Thyroid gland (tissue), 4 donors: ENCODE results near the gene OR5AC2. TPM values are rescaled to one million over a fixed set of nuclear protein-coding genes. Genes with fewer than 3 reads are reported as not detected.

Experiments
- DNase-seq, 2 donors: peaks; one replicate each; pipeline ENCODE4 v3.0.0-alpha.2; 2019
- H3K27ac ChIP-seq, 3 donors: fragments of 200-600 bp; sonication (generic); 1 replicate in 2 of 3; 2 replicates in 1 of 3; pipeline ENCODE4 v1.5.1; 2016 to 2019; ENCODE audit warnings: mild to moderate bottlenecking in 1 of 3, moderate library complexity in 1 of 3
- H3K27me3 ChIP-seq: fragments of 200-600 bp; sonication (generic); one replicate; pipeline ENCODE4 v1.5.1; 2019
- H3K36me3 ChIP-seq, 2 donors: fragments of 200-600 bp; sonication (generic); one replicate each; pipeline ENCODE4 v1.5.1; 2016 to 2019
- H3K4me1 ChIP-seq, 2 donors: fragments of 200-600 bp; sonication (generic); one replicate each; pipeline ENCODE4 v1.5.1; 2017 to 2019
- H3K4me3 ChIP-seq, 3 donors: fragments of 200-600 bp; sonication (generic); replicated peaks in 1 of 3; 1 replicate in 2 of 3; 2 replicates in 1 of 3; pipeline ENCODE4 v1.5.1; 2016; ENCODE audit warnings: mild to moderate bottlenecking in 1 of 3
- H3K9me3 ChIP-seq: fragments of 200-600 bp; sonication (generic); one replicate; pipeline ENCODE4 v1.5.1; 2017
- CTCF ChIP-seq, 6 experiments: fragments of 200-600 bp in 3 of 6; fragments of 450-650 bp in 3 of 6; sonication (generic) in 3 of 6; IDR thresholded peaks; one replicate each; pipeline ENCODE4 v1.5.1; 2016 to 2019; ENCODE audit warnings: antibody characterized with exemption in 6 of 6, mild to moderate bottlenecking in 2 of 6, inconsistent platforms in 1 of 6, moderate library complexity in 1 of 6
- POLR2A ChIP-seq, 2 donors: fragments of 450-650 bp; IDR thresholded peaks; one replicate each; pipeline ENCODE4 v1.6.1; 2017; ENCODE audit warnings: antibody characterized with exemption in 2 of 2, mild to moderate bottlenecking in 2 of 2, moderate library complexity in 1 of 2
- WGBS, 2 donors: methylation state at CpG; one replicate each; pipeline ENCODE4 v1.1.5; 2017; 5-methylcytosine and 5-hydroxymethylcytosine counted together
- intact Hi-C: fragments of 100-400 bp; cut with DNase I; formaldehyde crosslinking; loops from one replicate; pipeline ENCODE4 v1.15.1; 2023
- total RNA-seq, 4 donors: library from RNA; depleted of rRNA; stranded (reverse); fragments of >200 nt; gene quantifications; one replicate each; pipeline ENCODE4 v1.2.3, GENCODE V29; 2016

Gene OR5AC2
- total RNA-seq = not detected

- intact Hi-C loops = no loop called here
- Histone ChIP-seq H3K9me3 (no peaks in the 10 kb centered on the region), H3K4me3 (no peak within 1 kb of the TSS), H3K27ac (no peak within 1 kb of the TSS), H3K4me1 (no peaks in the 10 kb centered on the region), H3K36me3 (no peaks in the 10 kb centered on the region), H3K27me3 (no peaks in the 10 kb centered on the region)
- DNase-seq = no peak
- 87 to 93% methylated on average over 4 of the region's 4 CpGs for WGBS, 2 donors
- TF ChIP-seq POLR2A (IDR thresholded peaks at IDR 0.05) = no peak
- TF ChIP-seq CTCF (IDR thresholded peaks at IDR 0.05) = no peak
Observed at GRCh38 chr3:98086873-98087272, at the start of gene OR5AC2. OR5AC2 (plus strand) TSS chr3:98087173; CDS start chr3:98087173, 0 bp downstream.

- Histone ChIP-seq H3K27ac (no peak overlapping the region), H3K4me1 (peaks cover 0 to 3% of the 10 kb centered on the region in 2 donors), H3K36me3 (no peaks in the 10 kb centered on the region), H3K4me3 (no peak overlapping the region), H3K27me3 (peaks cover 4% of the 10 kb centered on the region), H3K9me3 (no peaks in the 10 kb centered on the region)
- WGBS, 2 donors = 66 to 67% methylated on average over 3 of the region's 3 CpGs
- TF ChIP-seq POLR2A (IDR thresholded peaks at IDR 0.05) (no peak), CTCF (IDR thresholded peaks at IDR 0.05) (no peak)
- intact Hi-C loops = no loop called here
- no peak for DNase-seq
Observed at GRCh38 chr3:98038286-98038685, 48.7 kb upstream of the OR5AC2 start.

DNA sequence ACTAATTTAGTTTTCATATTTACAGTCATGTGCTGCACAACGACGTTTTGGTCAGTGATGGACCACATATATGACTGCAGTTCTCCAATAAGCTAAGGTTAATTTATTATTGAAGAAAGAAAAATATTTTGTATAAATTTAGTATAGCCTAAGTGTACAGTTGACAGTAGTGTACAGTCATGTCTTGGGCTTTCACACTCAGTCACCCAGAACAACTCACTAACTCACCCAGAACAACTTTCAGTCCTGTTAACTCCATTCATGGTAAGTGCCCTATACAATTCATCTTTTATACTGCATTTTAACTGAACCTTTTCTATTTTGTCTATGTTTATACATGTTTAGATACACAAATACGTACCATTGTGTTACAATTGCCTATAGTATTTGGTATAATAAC lies 48.1 kb upstream of the OR5AC2 start:
- H3K9me3 ChIP-seq = no peaks in the 10 kb centered on the region
- no peak overlapping the region for H3K4me3 ChIP-seq
- DNase-seq = no peak
- H3K27ac ChIP-seq = no peak overlapping the region
- intact Hi-C loops = no loop called here
- TF ChIP-seq POLR2A (IDR thresholded peaks at IDR 0.05) = no peak
- no peak for TF ChIP-seq CTCF (IDR thresholded peaks at IDR 0.05)
- WGBS, 2 donors = 72 to 74% methylated on average over 3 of the region's 3 CpGs
- peaks cover 0 to 3% of the 10 kb centered on the region in 2 donors for H3K4me1 ChIP-seq
- H3K27me3 ChIP-seq = peaks cover 4% of the 10 kb centered on the region
- H3K36me3 ChIP-seq = no peaks in the 10 kb centered on the region

- H3K27ac ChIP-seq = no peak overlapping the region
- no peaks in the 10 kb centered on the region for H3K9me3 ChIP-seq
- peaks cover 0 to 3% of the 10 kb centered on the region in 2 donors for H3K4me1 ChIP-seq
- TF ChIP-seq POLR2A (IDR thresholded peaks at IDR 0.05) = no peak
- peak; percentile 67 to 98 (median 80) for TF ChIP-seq CTCF (IDR thresholded peaks at IDR 0.05)
- 14 to 15% methylated on average over 13 of the region's 13 CpGs for WGBS, 2 donors
- H3K4me3 ChIP-seq = peak overlapping the region in 1 of 3 donors; percentile 13
- H3K27me3 ChIP-seq = peaks cover 4% of the 10 kb centered on the region
- intact Hi-C loops = loop anchor here (5.0 kb wide), 1 partner anchor 288 kb away; no protein-coding TSS in a partner anchor
- peak; percentile 49 to 59 for DNase-seq
- no peaks in the 10 kb centered on the region for H3K36me3 ChIP-seq
Observed at GRCh38 chr3:98039322-98040024, 47.5 kb upstream of the OR5AC2 start.

- H3K27me3 ChIP-seq = no peaks in the 10 kb centered on the region
- TF ChIP-seq POLR2A (IDR thresholded peaks at IDR 0.05) = no peak
- TF ChIP-seq CTCF (IDR thresholded peaks at IDR 0.05) = no peak
- no peaks in the 10 kb centered on the region for H3K9me3 ChIP-seq
- no peaks in the 10 kb centered on the region for H3K36me3 ChIP-seq
- intact Hi-C loops = loop anchor here (5.0 kb wide), 1 partner anchor 286 kb away; no protein-coding TSS in a partner anchor
- WGBS, 2 donors = 92 to 98% methylated on average over 1 of the region's 1 CpG
- H3K4me1 ChIP-seq = peaks cover 0 to 3% of the 10 kb centered on the region in 2 donors
- no peak overlapping the region for H3K27ac ChIP-seq
- H3K4me3 ChIP-seq = no peak overlapping the region
- DNase-seq = no peak
Observed at GRCh38 chr3:98041350-98041749, 45.6 kb upstream of the OR5AC2 start.
